Esophagus mucosa (tissue), 1 donor: ENCODE measurements around the gene FEN1. TPM values are rescaled to one million over a fixed set of nuclear protein-coding genes. Genes with fewer than 3 reads are reported as not detected.

Experiments used
- ATAC-seq: fragments of 200-7000 bp; cut with Tn5 transposase; one replicate; pipeline ENCODE4 v1.9.1; 2020
- total RNA-seq: library from RNA; stranded (reverse); gene quantifications from one replicate; pipeline ENCODE4 v1.2.4, GENCODE V29; 2023
- donor health status: DM: yes; HTN: yes; CAD: no.

The FEN1 gene, protein sequence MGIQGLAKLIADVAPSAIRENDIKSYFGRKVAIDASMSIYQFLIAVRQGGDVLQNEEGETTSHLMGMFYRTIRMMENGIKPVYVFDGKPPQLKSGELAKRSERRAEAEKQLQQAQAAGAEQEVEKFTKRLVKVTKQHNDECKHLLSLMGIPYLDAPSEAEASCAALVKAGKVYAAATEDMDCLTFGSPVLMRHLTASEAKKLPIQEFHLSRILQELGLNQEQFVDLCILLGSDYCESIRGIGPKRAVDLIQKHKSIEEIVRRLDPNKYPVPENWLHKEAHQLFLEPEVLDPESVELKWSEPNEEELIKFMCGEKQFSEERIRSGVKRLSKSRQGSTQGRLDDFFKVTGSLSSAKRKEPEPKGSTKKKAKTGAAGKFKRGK
- 18.7 TPM for total RNA-seq

DNA sequence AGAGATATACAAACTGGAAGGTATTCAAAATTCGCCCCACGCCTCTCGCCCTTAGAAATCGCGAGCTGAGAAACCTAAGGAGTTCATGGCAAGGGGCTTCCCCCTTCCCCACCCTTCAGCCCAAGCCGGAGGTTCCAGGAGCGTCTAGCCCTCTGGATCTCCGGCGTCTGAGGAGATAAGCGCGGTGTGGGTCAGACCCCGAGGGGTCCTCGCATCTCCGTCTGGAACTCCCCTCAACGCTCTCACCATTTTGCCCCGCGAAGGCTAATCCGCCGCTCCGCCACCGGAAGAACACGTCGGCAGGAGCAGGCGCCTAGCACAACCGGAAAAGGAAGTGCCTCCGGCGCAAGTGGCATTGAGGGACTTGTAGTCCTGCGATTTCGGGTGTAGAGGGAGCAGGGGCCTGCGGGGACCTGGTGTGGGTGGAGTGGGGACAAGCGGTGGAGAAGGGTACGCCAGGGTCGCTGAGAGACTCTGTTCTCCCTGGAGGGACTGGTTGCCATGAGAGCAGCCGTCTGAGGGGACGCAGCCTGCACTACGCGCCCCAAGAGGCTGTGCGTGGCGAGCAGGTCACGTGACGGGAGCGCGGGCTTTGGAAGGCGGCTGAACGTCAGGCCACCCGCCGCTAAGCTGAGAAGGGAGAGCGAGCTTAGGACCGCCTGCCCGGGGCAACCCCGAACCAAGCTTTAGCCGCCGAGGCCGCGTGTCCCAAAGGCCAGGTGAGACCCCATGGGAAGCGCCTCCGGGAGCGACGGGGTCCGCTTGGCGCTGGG lies at the start of gene FEN1, which contains the start of gene TMEM258:
Gene FEN1 (plus strand): TSS at position 602 of the 773 bp plus-strand sequence. CDS start 2,451 bp downstream, outside the sequence.
Gene TMEM258 (minus strand): TSS at position 290 of the 773 bp plus-strand sequence. CDS start 41 bp downstream, at position 249.
- ATAC-seq, result peak; percentile 90

DNA sequence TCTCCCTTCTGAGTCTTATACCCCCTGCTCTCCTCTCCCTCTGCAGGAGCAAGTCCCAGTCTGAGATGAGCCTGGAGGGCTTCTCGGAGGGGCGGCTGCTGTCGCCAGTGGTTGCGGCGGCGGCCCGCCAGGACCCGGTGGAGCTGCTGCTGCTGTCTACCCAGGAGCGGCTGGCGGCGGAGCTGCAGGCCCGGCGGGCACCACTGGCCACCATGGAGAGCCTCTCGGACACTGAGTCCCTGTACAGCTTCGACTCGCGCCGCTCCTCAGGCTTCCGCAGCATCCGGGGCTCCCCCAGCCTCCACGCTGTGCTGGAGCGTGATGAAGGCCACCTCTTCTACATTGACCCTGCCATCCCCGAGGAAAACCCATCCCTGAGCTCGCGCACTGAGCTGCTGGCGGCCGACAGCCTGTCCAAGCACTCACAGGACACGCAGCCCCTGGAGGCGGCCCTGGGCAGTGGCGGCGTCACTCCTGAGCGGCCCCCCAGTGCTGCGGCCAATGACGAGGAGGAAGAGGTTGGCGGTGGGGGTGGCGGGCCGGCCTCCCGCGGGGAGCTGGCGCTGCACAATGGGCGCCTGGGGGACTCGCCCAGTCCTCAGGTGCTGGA lies 49.1 kb upstream of the FEN1 start:
- no peak for ATAC-seq

DNA sequence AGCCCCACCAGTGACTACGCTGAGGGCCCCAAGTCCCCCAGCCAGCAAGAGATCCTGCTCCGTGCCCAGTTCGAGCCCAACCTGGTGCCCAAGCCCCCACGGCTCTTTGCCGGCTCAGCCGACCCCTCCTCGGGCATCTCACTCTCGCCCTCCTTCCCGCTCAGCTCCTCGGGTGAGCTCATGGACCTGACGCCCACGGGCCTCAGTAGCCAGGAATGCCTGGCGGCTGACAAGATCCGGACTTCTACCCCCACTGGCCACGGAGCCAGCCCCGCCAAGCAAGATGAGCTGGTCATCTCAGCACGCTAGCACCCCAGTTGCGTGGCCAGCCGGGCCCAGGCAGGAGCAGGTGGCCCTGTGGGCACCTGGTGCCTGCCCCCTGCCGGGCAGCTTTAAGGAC lies 48.5 kb upstream of the FEN1 start:
- no peak for ATAC-seq

DNA sequence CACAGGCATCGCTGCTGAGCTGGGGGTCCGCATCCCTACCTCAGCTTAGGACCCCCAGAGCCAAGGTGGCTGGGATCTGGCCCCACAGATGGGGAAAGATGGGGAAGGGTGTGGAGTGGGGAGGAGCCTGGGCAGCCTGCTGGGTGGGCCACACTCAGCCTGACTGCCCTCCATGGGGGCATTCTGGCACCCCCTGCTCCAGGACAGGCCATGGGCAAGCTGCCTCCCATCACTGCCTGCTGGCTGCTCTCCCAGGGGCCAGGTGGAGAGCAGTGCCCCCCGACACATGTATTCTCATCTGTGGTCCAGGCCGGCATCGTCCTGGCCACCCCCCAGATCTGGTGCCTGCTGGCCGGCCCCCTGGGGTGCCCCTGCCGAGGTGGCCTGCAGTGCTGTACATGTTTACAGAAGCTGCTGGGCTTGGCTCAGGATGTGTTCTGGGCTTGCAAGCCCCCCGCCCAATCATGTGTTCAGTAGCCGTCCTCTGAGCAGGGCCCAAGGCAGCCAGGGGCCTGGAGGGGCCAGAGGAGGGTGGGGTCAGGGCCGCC lies 48.0 kb upstream of the FEN1 start:
- ATAC-seq, result no peak

DNA sequence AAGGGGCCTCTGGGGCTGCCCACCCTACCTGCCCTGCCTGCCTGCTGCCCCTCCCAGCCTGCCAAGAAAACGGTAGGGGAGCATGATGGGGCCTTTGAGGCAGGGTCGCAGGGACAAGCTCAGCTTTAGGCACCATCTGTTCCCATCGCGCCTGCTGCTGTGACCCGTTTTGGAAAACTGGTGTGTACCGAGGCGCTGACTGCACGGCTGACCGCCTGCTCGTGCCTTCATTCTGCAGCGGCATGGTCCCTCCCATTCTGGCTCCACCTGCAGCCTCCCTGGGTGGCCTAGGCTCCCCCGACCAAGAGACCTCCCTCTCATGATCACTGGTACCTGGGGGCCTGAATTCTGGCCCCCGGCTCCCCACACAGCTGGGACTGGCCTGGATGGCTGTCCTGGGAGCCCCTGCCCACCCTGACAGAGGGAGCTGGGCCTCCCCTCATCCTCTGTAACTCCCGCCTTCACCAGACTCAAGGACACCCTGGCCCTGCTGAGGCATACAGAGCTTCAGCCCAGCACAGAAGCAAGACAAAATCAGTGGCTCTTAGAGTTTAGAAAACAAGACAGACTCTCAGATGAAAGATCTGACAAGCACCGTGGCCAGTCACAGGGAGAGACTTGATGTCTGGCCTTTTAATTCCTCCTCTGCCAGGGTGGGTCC lies 46.8 kb upstream of the FEN1 start:
- ATAC-seq, result no peak

DNA sequence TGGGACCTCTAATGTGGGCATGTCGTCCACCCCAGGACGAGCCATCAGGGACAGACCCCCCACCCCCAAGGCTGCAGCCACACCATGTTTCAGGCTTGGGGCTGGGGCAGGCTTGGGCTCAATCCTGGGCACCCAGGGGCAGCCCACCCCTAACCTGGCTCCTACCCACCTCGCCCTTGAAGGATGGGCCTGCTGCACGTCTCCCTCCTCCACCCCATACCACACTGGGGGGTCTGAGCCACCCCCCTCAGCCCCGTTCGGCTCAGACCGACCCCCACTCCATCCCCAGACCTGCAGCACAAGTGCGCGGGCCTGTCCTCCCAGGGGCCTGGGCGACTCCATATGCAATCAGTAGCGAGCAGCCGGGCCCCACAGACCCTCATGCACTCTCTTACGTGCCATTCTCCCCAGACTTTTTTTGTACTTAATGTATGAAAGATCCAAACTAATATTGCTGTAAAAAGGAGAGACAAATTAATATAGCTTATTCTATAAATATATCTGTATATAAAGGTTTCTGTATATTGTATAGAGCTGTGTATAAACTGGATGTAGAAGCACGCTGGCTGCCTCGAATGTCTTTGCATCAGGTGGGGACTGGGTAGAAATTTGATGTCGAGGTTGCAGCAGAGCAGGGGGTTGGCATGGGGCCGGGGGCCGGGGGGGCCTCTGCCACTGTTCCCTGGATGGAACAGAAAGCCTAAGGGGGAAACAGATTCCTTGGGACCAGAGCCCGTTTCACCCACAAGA lies 46.1 kb upstream of the FEN1 start:
- no peak for ATAC-seq

DNA sequence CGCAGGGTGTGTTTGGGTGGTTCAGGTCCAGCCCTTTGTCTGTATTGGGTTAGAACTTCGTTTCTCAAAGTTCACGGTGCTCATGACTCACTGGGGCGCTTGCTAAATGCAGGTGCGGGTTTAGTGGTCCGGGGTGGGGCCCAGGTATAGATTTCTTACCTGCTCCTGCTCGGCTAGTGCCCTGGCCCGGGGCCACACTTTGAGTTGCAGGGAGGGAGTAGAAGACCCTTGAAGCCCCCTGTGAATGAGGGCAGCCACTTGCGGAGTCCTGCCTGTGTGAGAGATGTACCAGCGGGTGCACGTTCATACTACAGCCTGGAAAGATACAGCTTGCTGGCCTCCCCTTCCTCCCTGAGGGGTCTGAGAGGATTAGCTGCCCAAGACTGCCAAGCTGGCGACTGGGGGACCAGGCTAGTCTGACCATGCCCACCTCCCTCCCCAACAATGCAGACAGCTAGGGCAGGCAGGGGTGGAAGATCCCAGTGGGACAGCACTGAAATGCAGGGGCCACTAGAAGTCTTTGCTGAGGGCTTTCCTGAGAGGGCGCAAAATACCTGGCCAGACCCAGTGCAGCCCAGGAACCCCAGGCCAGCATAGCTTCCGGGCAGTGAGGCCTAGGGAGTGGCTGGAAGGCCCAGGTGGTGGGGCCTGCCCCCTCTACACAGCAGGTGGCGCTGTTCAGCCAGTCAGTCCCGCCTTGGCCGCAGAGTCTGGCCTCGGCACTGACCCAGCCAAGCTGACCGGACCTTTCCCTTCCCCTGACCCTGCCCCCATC lies 45.3 kb upstream of the FEN1 start:
- peak; percentile 74 for ATAC-seq

DNA sequence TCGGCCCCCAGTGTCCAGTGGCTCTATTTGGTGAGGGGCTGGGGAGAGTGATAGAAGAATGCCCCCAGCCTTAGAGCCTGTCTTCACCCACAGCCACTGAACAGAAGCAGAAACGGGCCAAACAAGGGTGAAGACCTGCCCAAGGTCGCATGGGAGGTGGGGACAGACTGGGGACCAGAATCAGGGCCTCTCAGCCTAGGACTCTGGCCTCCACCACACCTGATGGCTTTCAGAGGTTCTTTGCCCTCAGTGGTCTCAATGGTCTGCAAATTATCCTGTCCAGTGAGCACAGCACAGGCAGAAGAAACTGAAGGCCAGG lies 44.8 kb upstream of the FEN1 start:
- no peak for ATAC-seq

DNA sequence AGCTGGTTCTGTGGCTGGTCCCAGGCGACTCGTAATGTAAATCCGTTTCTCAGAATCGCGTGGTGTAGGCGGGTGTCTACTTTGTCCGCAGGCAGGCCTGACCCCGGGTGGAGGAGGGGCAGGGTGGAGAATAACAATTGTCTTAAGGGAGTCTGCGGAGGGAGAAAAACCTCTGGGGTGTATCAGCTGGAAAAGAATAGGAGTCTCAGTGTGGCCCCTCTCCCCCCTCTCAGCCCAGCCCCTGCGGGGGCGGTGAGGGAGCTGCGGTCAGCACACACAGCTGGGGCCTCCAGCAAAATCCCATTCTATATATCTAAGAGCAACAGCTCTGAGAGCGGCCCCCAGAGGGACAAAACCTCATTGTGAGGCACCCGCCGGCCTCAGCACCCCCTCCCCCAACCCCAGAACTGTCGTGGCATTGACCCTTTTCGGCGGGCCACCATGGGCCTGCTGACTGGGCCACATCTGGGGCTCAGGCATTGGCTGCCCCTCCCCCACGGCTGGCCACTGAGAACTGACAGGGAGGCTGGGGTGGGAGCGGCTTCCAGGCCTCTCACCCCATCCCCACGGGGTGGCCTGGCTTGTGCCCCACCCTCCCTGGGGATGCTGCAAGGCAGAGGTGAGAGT lies 43.0 kb upstream of the FEN1 start:
- no peak for ATAC-seq

DNA sequence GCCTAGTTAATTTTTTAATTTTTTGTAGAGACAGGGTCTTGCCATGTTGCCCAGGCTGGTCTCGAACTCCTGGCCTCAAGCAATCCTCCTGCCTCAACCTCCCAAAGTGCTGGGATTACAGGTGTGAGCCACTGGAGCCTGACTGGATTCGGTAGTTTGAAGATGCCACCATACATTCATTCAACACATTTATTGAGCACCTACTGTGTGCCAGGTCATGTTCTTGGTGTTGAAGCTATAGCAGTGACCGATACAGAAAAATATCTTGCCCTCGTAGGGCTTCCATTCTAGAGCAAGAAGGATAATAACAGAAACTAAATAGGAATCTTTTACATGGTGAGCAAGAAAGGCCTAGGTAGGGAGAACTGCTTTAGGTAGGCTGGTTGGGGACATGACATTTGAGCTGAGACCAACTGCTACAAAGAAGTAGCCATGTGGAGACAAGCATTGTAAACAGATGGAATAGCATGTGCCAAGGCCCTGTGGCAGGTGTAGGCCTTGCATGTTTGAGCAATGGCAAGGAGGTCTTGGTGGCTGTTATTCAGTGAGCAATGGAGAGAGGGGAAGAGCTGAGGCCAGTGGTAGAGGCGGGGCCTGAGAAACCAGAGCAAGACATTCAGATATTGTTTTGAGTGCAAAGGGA lies 42.0 kb upstream of the FEN1 start:
- no peak for ATAC-seq

DNA sequence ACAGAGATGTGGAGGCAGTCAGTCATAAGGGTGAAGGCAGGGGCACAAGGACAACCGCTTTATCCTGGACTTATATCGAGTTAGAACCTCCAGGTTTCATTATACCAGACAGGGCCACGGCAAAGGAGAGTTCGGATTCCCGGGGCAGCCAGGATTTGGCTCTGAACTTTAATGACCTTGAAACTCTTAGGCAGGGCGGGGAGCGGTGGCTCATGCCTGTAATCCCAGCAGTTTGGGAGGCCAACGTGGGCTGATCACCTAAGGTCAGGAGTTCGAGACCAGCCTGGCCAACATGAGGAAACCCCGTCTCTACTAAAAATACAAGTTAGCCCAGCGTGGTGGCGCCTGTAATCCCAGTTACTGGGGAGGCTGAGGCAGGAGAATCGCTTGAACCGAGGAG lies 41.3 kb upstream of the FEN1 start:
- ATAC-seq, result no peak

DNA sequence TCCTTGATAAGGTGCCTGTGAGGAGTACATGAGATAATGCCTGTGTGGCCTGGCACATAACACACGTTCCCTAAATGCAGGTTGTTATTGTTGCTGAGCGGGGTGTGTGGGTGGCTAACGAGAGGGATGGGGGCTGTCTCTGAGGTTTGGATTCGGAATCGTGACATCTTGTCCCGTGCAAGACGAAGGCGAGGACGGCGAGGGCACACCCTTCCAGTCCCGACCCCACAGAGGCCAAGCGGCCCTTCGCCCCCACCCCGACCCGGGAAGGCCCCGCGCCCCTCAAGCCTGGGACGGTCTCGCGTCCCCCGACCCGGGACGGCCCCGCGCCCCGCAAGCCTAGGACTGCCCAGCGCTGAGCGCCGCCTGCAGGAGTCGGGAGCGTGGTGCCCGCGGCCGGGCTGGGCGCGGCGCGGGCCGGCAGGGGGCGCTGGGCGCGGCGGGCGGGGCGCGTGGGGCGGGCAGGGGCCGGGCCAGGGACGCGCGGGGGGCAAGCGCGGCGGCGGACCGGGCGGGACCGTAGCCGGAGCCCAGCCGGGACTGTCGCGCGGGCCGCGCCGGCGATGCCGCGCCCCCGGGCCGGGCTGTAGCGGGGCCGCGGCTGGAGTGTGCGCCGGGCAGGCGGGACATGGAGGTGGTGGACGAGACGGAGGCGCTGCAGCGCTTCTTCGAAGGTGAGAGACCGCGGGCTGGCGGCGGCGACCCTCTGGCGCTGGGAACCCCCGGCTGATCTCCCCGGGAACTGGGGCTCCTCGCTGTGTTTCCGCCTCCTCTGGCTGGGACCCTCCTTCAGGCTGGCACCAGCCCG lies 40.4 kb upstream of the FEN1 start, which contains the start of gene MYRF:
Gene MYRF (plus strand): TSS at position 520 of the 808 bp plus-strand sequence. CDS start 109 bp downstream, at position 629.
- ATAC-seq, result peak; percentile 38

DNA sequence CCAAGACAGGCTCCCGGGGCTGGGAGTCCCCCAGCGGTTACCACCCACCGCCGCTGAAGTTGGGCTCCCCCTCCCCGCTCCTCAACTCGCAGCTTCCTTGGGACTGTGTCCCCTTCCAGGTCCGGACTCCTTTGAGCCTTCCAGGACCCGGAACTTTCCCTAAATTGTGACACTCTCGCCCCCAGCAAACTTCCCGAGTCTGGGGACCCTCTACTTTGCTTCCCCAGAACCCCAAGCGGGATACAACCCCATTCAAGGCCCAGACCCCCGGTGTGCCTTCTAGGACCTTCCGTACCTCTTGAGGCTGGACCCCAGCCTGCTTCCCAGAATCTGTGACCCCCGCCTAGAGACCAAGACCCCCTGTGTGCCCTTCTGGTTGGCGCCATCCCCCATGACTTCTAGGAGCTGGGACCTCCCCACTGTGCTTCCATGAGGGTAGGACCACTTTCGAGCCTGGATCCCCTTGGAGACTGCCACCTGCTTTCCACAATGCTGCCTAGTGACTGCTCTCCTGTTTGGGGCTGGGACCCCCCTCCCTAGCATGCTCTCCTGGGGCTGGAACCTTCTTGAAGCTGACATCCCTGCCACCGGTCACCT lies 39.7 kb upstream of the FEN1 start:
- no peak for ATAC-seq

DNA sequence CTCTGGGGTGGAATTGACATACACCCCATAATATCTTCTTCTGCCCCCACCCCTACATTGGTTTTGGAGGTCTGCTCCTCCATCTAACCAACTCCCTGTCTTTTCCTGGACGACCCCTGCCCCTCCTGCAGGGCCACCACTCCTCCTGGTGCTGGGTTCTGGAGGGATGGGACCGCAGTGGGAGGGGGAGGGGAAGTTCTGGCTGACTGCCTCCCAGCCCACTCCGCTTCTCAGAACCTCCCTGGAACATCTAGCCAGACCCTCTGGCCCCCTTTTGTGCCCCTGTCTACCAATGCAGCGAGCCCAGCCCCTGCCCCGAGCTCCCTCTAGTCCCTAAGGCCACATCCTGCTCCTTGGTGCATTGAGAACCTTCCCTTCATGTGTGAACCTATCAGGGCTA lies 39.0 kb upstream of the FEN1 start:
- no peak for ATAC-seq

DNA sequence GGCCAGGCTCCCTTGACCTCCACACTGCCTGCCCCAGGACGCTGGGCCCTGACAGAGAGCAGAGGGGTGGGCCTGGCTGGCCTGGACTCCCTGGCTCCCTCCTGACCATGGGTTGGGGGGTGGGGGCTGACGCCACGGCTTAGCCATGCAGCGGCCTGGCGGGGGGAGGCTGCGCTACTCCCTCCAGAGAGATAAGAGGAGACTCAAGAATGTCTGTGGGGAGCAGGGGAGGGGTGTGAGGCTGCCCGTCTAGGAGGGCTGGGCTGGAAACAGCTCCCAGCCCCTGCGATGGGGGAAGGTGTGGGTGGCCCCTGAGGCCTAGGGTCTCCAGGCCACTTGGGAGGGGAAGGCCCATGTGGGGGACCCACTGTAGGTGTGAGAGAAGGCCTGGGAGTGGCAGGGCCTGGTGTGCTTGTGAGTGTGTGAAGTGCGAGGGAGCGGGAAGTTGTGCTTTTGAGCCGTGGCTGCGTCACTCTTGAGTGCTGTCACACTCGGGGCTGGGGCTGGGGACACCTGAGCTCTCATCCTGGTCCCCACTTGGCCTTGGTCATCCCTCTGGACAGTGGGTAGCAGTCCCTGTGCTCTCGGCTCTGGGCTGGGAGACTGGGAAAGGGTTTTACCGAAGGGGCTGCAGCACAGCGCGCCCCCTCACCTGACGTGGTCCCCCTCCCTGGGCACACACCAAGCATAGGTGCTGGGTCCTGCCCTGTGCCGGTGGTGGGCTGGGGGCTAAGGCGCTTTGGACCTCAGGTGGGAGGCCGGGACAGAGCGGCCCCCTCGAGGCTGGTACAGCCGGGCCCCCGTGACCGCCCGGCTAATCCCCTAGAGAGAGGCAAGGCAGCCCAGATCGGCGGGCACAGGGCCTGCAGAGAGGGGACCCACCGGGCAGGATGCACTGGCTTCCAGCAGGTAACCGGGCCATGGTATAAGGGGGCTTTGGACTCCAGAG lies 37.9 kb upstream of the FEN1 start:
- no peak for ATAC-seq

DNA sequence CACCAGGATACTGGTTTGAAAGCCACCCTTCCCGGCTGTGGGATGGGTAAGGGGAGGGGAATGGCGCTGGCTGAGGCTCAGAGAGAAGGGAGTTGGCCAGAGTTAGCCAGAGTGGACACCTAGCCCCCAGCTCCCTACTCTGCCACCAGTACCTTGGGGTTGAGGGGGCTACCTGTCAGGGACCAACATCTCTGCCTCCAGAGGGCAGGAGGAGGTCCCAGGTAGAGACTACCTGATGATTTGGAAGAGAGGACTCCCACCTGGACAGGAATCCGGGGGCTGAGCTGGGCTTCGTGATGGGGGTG lies 36.6 kb upstream of the FEN1 start:
- no peak for ATAC-seq

DNA sequence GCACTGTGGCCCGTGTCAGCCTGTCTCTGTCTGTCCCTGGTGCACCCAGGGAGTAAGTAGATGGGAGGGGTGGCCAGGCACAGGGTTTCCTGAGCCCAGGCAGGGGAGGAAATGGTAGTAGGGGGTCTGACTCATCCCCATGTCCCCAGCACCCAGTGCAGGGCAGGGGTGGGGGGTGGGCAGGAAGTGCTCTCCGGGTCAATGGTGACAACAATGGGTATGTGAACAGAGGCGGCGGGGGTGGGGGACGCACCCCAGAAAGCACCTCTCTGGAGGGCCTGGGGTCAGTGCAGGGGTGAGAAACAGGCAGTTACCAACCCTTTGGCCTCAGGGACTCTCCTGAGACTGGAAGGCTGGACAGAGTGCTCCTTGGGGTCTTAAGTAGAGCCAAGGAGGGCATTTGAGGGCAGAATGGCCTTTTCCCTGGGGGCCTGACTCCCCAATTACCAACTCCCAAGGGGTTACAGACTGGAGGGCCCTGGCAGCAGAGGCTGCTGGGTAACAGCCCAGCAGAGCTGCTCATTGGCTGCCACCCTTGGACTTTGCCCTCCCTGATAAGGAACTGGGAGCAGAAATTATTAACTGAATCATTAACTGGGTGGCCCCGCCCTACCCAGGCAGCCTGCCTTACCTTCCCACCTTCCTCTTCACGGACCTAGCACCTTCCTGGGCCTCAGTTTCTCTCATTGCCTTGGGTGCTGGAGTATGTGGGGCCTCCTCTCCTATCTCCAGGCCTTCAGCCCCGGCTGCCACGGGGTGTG lies 36.1 kb upstream of the FEN1 start:
- no peak for ATAC-seq
